Bronchial epithelial cell (primary cell): Measurements from ENCODE around the gene CLCNKB. TPM values are rescaled to one million over a fixed set of nuclear protein-coding genes. Genes with fewer than 3 reads are reported as not detected.
A peak's percentile ranks its signal among the peaks of the same experiment; 100 is the strongest.

ENCODE experiments used
- DNase-seq: peaks from one replicate; pipeline ENCODE4 v3.0.0-alpha.2; 2010; ENCODE audit warnings: low read depth
- FAIRE-seq: peaks from 2 replicates; lab custom pipeline; 2011; peaks lifted over from hg19 to GRCh38; lab: Jason Lieb, UNC
- H3K27me3 ChIP-seq: 2 replicates; pipeline ENCODE4 v1.5.1; 2011; ENCODE audit warnings: low read length; ENCODE audit not compliant: control insufficient read depth, insufficient read depth
- H3K36me3 ChIP-seq: 2 replicates; pipeline ENCODE4 v1.5.1; 2011; ENCODE audit warnings: low read length; ENCODE audit not compliant: control insufficient read depth, insufficient read depth
- H3K4me3 ChIP-seq: 2 replicates; pipeline ENCODE4 v1.5.1; 2011; ENCODE audit warnings: mild to moderate bottlenecking, low read depth, low read length, control low read depth
- CTCF ChIP-seq: IDR thresholded peaks from 2 replicates; pipeline ENCODE4 v1.5.1; 2011; ENCODE audit warnings: mild to moderate bottlenecking, moderate library complexity, low read length, control low read depth, inconsistent platforms; ENCODE audit not compliant: insufficient read depth, severe bottlenecking
- total RNA-seq: library from RNA; depleted of rRNA; stranded (reverse); fragments of >200 nt; gene quantifications from 2 replicates; pipeline ENCODE4 v1.2.1, GENCODE V29; 2014

CLCNKB gene
- total RNA-seq, 1 donor from 2014 or later, result under 0.01 TPM

GRCh38 chr1:16009030-16009460, 34.5 kb upstream of the CLCNKB start:
- Histone ChIP-seq H3K4me3 (no peak overlapping the region), H3K27me3 (no peaks in the 10 kb centered on the region), H3K36me3 (no peaks in the 10 kb centered on the region)
- FAIRE-seq, result no peak
- DNase-seq, result peak; percentile 54
- peak; percentile 96 for TF ChIP-seq CTCF

DNA sequence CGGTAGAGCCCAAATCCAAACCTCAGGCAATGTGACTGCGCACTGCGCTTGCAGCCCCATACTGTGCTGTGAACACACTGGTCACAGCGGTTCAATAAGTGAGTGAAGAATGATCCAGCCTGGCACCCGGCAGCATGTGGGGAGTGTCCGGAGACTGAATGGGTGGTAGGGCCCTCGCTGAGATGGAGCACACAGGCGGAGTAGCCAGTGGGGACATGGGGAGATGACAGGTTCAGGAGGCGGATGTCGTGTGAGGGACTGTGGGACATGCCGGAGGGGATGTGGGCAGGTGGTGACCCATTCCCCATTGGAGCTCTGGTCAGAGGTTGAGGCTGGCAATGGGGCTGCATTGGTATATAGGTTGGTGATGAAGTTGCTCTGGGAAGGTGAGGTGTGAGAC, 33.9 kb upstream of the CLCNKB start:
- no peaks in the 10 kb centered on the region for H3K36me3 ChIP-seq
- FAIRE-seq (no peak), DNase-seq (no peak)
- no peak for TF ChIP-seq CTCF
- H3K4me3 ChIP-seq, result no peak overlapping the region
- no peaks in the 10 kb centered on the region for H3K27me3 ChIP-seq

DNA sequence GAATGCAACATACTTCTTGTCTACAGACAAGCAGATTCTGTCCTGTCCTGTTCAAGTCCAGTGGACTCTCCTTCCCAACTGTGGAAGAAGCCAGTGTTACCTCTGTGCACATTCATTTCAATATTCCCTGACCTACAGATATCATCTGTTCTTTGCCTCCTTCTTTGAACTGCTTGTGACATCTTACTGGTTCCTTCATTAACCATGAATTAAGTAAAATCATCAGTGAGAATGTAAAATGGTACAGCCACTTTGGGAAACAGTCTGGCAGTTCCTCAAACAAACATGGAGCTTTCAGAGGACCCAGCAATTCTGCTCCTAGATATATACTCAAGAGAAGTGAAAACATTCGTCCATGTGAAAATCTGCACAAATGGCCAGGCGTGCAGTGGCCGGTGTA, 32.7 kb upstream of the CLCNKB start:
- DNase-seq (no peak), FAIRE-seq (no peak)
- TF ChIP-seq CTCF, result no peak
- H3K36me3 ChIP-seq, result no peaks in the 10 kb centered on the region
- H3K27me3 ChIP-seq, result no peaks in the 10 kb centered on the region
- no peak overlapping the region for H3K4me3 ChIP-seq

GRCh38 chr1:16011936-16012589, 31.5 kb upstream of the CLCNKB start:
- no peak overlapping the region for H3K4me3 ChIP-seq
- no peaks in the 10 kb centered on the region for H3K36me3 ChIP-seq
- no peaks in the 10 kb centered on the region for H3K27me3 ChIP-seq
- DNase-seq, result no peak
- no peak for TF ChIP-seq CTCF
- no peak for FAIRE-seq

GRCh38 chr1:16012590-16013219, 30.9 kb upstream of the CLCNKB start:
- Histone ChIP-seq H3K27me3 (no peaks in the 10 kb centered on the region), H3K36me3 (no peaks in the 10 kb centered on the region), H3K4me3 (peak overlapping the region; percentile 36)
- peak; percentile 28 for DNase-seq
- no peak for TF ChIP-seq CTCF
- FAIRE-seq, result no peak
